Stimulated activated CD8-positive, alpha-beta memory T cell treated with anti-CD3 and anti-CD28 coated beads, Interleukin-7, amount 100 ng/mL, for 48 hours (primary cell): ENCODE measurements around the gene DMWD.
A peak's percentile ranks its signal among the peaks of the same experiment; 100 is the strongest.

Experiments used
- DNase-seq, 2 donors: peaks; one replicate each; pipeline ENCODE4 v3.0.0-alpha.2; 2020; ENCODE audit warnings: low read depth in 1 of 2; ENCODE audit errors: extremely low read depth in 1 of 2

The DMWD gene

DNA sequence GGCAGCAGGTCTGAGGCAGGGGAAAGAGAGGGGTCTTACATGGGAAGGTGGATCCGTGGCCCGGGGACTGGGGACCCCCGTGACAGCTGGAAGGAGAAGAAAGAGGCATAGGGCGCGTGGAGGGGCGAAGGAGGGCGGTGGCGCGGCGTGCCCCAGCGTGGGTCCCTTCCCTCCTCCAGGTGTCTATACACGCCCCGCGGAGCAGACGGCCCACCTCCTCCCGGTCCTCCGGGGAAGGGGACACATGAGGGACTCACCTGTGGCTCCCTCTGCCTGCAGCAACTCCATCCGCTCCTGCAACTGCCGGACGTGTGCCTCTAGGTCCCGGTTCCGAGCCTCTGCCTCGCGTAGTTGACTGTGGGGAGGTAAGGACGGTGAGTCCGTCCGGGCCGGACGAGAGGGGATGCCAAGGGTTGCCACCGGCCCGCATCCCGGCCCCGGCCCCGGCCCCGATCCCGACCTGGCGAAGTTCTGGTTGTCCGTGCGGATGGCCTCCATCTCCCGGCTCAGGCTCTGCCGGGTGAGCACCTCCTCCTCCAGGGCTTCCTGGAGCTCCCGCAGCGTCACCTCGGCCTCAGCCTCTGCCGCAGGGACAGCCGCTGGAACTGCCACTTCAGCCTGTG, 21.2 kb downstream of the DMWD start:
- DNase-seq, result no peak

GRCh38 chr19:45770192-45771101, 22.2 kb downstream of the DMWD start:
- DNase-seq, result peak; percentile 79 to 81

DNA sequence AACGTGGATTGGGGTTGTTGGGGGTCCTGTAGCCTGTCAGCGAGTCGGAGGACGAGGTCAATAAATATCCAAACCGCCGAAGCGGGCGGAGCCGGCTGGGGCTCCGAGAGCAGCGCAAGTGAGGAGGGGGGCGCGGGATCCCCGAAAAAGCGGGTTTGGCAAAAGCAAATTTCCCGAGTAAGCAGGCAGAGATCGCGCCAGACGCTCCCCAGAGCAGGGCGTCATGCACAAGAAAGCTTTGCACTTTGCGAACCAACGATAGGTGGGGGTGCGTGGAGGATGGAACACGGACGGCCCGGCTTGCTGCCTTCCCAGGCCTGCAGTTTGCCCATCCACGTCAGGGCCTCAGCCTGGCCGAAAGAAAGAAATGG, 22.8 kb downstream of the DMWD start:
- no peak for DNase-seq

GRCh38 chr19:45768984-45769782, 23.5 kb downstream of the DMWD start, which contains the start of gene SIX5:
Gene SIX5 (minus strand): TSS chr19:45769252. CDS start chr19:45768844, 408 bp downstream.
- peak; percentile 92 to 95 for DNase-seq

DNA sequence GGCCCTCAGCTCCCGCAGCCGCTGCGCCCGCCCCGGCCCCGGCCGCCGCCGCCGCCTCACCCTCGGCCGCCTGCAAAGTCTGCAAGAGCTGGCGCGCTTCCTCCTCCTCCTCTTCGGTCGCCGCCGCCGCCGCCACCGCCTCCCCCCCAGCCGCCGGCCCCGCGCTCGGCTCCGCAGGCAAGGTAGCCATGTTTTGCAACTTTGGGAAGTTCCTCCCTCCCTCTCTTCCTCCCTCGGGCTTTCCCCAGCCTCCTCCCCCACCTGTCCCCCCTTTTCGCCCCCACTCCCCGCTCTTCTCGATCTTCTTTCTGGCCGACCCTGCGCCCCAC, 24.0 kb downstream of the DMWD start:
- no peak for DNase-seq

- no peak for DNase-seq
Measured at GRCh38 chr19:45767881-45768654, 24.6 kb downstream of the DMWD start.

DNA sequence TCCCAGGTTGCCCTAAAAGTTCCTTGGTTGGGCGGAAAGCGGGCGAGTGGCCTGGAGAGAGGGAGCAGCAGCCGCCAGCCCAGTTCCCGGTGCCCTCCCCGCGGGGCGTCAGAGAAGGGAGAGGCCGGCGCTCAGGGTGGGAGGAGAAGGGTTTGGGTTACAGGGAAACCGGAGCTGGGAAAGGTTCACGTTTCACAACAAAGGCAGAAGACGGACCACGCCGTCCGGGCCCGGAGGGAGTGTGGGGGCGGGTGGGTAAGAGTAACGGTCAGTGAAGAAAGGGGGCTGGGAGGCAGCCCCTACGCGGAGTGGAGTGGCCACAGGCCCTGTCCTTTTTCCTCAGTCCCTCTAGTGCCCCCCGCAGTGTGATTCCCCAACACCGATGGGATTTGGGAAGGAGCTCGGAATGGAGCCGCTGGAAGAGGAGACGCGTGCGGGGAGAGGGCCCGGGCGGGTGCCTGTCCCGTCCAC, 25.2 kb downstream of the DMWD start:
- no peak for DNase-seq

DNA sequence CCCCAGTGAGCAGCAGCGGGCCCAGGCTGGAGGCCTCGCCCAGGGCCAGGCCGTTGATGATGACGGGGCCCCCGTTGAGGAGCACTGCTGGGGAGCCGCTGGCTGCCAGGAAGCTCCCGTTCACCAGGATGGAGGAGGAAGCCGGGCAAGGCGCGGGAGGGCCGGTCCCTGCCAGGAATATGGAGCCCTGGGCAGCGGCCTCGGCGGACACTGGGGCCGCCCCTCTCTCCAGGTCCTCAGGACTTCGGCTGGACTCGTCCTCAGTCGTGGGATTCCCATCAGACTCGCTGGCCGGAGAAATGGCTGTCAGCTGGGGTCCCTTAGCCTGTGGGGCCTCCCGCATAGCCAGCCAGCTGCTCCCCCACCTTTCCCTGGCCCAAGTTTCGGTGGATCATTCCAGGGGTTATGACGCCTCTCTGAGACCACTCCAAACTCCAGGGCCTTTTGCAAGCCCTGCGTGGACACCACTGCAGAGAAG, 25.7 kb downstream of the DMWD start:
- no peak for DNase-seq

DNA sequence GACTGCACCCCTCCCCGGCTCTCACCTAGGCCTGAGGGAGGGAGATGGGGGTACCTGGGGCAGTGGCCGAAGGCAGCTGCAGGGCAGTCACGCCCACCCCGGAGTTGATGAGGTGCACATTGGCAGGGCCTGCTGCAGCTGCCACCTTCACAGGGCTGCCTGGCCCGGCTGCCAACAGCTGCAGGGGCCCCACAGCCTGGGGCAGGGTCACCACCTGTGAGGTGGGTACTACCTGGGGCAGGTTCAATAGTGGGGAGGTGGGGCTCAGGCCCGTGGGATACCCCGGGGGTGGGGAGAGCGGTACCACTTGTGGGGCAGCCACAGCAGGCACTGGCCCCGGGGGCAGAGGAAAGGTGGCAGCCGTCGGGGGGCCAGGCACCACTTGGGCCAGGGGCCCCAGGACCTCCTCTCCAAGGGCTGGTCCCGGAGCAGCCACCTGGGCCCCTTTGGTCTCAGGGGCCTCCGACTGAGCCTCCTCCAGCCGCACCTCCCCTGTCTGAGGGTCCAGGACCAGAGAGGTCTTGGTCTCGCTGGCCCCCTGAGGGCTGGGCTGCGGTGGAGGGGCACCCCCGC, 26.3 kb downstream of the DMWD start:
- no peak for DNase-seq

DNA sequence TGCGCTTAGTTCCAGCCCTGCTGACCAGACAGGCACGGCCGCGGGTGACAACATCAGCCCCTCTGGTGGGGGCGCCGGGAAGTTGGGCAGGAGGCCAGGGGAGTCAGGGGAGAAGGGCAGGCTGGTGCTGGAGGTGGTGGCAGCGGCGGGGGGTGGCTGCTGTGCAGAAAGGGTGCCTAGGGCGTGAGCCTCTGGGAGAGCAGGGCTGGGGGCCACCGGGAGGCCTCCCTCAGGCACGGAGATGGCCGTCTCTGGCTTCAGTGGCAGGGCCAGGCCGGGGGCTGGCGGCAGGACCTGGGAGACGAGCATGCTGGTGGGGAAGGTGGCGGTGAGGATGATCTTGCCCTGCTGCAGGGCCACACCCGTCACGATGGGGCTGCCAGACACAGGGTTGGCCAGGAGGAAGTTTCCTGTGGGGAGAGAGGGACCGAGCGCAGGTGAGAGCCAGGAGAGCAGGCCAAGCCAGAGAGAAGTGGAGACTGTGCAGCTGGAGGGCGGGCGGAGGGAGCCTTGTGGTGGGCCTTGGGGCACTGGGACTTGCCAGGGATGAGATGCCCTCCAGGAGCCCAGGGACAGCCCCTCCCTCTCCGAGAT, 26.8 kb downstream of the DMWD start:
- DNase-seq, result no peak

DNA sequence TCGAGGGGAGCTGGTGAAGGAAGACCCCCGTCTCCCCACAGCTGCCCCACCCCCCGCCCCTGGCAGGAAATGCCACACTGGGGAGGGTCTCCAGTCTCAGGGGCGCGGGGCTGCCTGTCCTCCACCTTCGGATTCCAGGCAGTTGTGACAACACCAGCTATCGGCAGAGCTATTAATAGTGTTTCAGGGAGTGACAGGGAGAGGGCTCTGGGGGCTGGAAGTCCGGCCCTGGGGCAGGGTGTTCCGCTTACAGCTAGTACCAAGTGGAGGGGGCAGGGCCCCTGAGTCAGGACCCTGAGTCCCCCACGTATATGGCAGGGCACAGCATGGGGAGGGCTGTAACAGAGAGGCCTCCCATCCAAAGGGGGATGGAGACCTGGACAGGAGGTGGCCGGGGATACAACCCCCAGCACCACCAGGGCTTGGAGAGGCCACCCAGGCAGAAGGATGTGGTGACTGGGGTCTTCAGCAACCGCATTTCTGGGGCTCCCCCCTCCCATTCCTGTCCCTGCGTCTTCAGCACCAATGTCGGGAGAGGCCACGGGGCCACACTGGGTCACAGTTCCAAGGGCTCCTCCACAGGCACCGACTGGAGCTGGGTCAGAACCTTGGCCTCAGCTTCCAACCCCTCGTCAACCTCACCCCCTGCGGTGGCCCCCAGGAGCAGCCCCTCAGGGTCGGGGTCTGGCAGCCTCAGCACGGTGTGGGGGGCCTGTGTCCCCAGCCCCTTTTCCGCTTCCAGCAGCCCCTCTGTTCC, 27.5 kb downstream of the DMWD start:
- no peak for DNase-seq

DNA sequence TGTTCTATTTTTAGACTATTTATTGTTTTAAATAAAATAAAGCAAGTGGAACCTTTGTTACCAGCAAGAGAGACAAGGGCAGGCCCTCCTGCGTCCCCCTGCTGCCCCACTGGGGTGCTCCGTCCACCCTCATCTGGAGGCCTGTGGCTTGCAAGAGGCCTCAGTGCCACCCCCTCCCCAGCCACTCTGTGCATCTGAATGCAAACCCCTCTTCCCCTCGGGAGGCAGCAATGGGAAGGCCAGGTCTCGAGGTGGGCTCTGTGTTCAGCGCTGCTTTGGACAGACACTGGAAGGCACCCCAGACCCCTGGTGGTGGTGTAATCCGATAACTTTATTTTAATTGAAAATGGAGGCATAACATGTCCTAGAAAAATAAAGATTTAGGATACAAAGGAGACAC, 28.2 kb downstream of the DMWD start:
- DNase-seq, result no peak

DNA sequence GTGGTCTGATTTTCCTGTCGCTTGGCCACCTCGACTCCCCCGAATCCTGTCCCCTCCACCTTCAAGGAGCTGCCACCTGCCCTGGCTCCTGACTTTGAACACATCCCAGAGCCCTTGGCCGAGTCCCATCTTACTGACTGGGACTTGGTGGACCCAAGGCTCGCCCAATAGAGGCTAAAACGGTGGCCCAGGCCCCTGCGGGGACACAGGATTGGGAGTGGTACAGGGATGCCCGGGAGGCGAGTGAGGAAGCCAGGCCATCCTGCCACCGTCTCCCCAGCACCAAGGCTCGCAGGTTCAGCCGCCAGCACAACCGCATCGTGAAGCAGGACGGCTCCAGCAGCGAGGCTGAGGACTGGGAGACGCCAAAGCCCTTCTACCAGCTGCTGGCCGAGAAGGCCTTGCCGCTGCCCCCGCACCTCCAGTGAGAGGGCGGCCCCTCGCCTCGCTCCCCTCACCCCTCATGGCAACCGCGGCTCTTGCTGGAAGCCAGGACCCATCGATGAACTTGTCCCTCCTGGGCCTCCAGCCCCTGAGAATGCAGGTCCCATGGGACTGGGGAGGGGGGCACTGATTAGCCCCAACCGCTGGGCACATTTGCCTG, 28.9 kb downstream of the DMWD start:
- DNase-seq, result no peak

GRCh38 chr19:45762870-45763631, 29.6 kb downstream of the DMWD start:
- DNase-seq, result no peak

DNA sequence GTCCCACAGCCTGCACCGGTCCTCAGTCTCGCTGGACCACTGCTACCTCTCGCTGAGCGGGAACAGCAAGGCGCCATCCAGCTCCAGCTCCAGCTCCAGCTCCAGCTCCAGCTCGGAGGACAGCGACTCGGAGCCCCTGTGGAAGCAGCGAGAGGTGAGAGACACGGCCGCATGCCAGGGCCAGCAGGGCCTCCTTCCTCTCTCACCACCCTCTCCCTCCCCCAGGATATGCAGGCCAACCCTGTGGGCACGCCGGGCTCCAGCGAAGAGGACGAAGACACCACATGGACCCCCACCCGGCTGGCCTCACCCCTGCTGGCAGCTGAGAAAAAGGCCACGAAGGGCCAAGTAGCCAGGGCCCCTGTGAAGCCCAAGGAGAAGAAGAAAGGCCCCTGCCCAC, 30.9 kb downstream of the DMWD start:
- DNase-seq, result no peak

GRCh38 chr19:45758921-45759320, 33.7 kb downstream of the DMWD start:
- no peak for DNase-seq

- DNase-seq, result no peak
Measured at GRCh38 chr19:45757695-45758094, 35.0 kb downstream of the DMWD start.

DNA sequence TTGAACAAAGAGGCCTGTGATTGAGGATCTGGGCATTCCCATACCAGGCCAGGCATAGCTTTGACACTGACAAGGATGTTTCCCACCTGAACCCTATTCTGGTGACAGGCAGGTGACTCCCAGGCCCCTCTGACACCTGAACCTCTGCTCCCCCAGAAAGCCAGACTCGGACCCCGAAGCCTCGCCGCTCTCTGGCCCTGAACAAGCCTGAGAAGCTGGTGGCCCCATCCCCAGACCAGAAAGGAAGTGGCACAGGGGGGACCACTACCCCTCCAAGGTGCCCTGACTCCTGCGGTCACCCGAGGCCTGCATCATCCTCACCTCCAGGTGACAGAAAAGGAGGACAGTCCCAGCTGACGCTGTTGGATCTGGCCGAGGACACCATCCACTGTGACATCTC, 38.3 kb downstream of the DMWD start:
- no peak for DNase-seq
